Stimulated activated CD4-positive, alpha-beta T cell treated with anti-CD3 and anti-CD28 coated beads, Interleukin-2, amount 100 ng/mL, for 4 hours (primary cell): ENCODE measurements around the gene TBC1D19.
"Not testable (repeated sequence)": the region's sequence is repeated elsewhere in the genome, so short reads cannot be mapped to it uniquely, and the experiment has no call there.

Experiments
- DNase-seq: peaks from one replicate; pipeline ENCODE4 v3.0.0-alpha.2; 2020; ENCODE audit warnings: low read depth

The TBC1D19 gene

GRCh38 chr4:26583865-26584652, at the start of gene TBC1D19:
TSS of gene TBC1D19 (plus strand) at chr4:26584084. CDS start at chr4:26584194, 110 bp downstream.
- peak; percentile 76 for DNase-seq

- no peak for DNase-seq
Observed at GRCh38 chr4:26542991-26543390, 40.9 kb upstream of the TBC1D19 start.

GRCh38 chr4:26544421-26544820, 39.5 kb upstream of the TBC1D19 start:
- DNase-seq: no peak

GRCh38 chr4:26548379-26548778, 35.5 kb upstream of the TBC1D19 start:
- DNase-seq: not testable (repeated sequence)

- DNase-seq: no peak
Observed at GRCh38 chr4:26557164-26557563, 26.7 kb upstream of the TBC1D19 start.

GRCh38 chr4:26558166-26558895, 25.6 kb upstream of the TBC1D19 start:
- no peak for DNase-seq

- DNase-seq: no peak
Observed at GRCh38 chr4:26566133-26566532, 17.8 kb upstream of the TBC1D19 start.

- DNase-seq: no peak
Observed at GRCh38 chr4:26568446-26568994, 15.4 kb upstream of the TBC1D19 start.

- no peak for DNase-seq
Observed at GRCh38 chr4:26570596-26570995, 13.3 kb upstream of the TBC1D19 start.

GRCh38 chr4:26573389-26573794, 10.5 kb upstream of the TBC1D19 start:
- DNase-seq: no peak

GRCh38 chr4:26574563-26574962, 9.3 kb upstream of the TBC1D19 start:
- DNase-seq: no peak

GRCh38 chr4:26576231-26576739, 7.6 kb upstream of the TBC1D19 start:
- no peak for DNase-seq

GRCh38 chr4:26577066-26577465, 6.8 kb upstream of the TBC1D19 start:
- DNase-seq: no peak

GRCh38 chr4:26579169-26579568, 4.7 kb upstream of the TBC1D19 start:
- DNase-seq: no peak

- DNase-seq: not testable (repeated sequence)
Observed at GRCh38 chr4:26581341-26581740, 2.5 kb upstream of the TBC1D19 start.

- no peak for DNase-seq
Observed at GRCh38 chr4:26583538-26583864, 383 bp upstream of the TBC1D19 start.

- DNase-seq: no peak
Observed at GRCh38 chr4:26584725-26585124, 841 bp downstream of the TBC1D19 start.

GRCh38 chr4:26589705-26590104, 5.8 kb downstream of the TBC1D19 start:
- no peak for DNase-seq

GRCh38 chr4:26590639-26591038, 6.8 kb downstream of the TBC1D19 start:
- DNase-seq: no peak

- not testable (repeated sequence) for DNase-seq
Observed at GRCh38 chr4:26593557-26593956, 9.7 kb downstream of the TBC1D19 start.

- DNase-seq: no peak
Observed at GRCh38 chr4:26594371-26594770, 10.5 kb downstream of the TBC1D19 start.

GRCh38 chr4:26594778-26595177, 10.9 kb downstream of the TBC1D19 start:
- DNase-seq: no peak

- DNase-seq: no peak
Observed at GRCh38 chr4:26596843-26597242, 13.0 kb downstream of the TBC1D19 start.
